Upper lobe of right lung (tissue), 1 donor: ENCODE data around the gene ADAD2. TPM values are rescaled to one million over a fixed set of nuclear protein-coding genes. Genes with fewer than 3 reads are reported as not detected.

Experiments used
- ATAC-seq: fragments of 200-7000 bp; cut with Tn5 transposase; one replicate; pipeline ENCODE4 v1.9.1; 2020; ENCODE audit warnings: mild to moderate bottlenecking, moderate library complexity
- DNase-seq: peaks from one replicate; pipeline ENCODE4 v3.0.0-alpha.2; 2020
- H3K27ac ChIP-seq: fragments of 200-600 bp; one replicate; pipeline ENCODE4 v1.8.0; 2022
- H3K27me3 ChIP-seq: fragments of 200-600 bp; one replicate; pipeline ENCODE4 v1.8.0; 2022; ENCODE audit warnings: mild to moderate bottlenecking
- H3K36me3 ChIP-seq: fragments of 200-600 bp; one replicate; pipeline ENCODE4 v1.8.0; 2022
- H3K4me1 ChIP-seq: fragments of 200-600 bp; one replicate; pipeline ENCODE4 v1.8.0; 2022
- H3K4me3 ChIP-seq: fragments of 200-600 bp; one replicate; pipeline ENCODE4 v1.8.0; 2022; ENCODE audit warnings: mild to moderate bottlenecking
- H3K9me3 ChIP-seq: fragments of 200-600 bp; one replicate; pipeline ENCODE4 v1.8.0; 2022
- CTCF ChIP-seq: fragments of 200-600 bp; IDR thresholded peaks from one replicate; pipeline ENCODE4 v1.8.0; 2022; ENCODE audit warnings: antibody characterized with exemption
- intact Hi-C: fragments of 100-400 bp; cut with DNase I; formaldehyde crosslinking; loops from one replicate; pipeline ENCODE4 v1.11.0; 2022
- total RNA-seq: library from RNA; stranded (reverse); fragmentation: NEBNext Ultra II Directional; extraction: Animal tissue kit (Norgen Biotek cat#: 25700); gene quantifications from one replicate; pipeline ENCODE4 v1.2.1, GENCODE V29; 2021
- donor health status: DM: no; HTN: yes; CAD: no; lungs with severe emphysema.

Gene ADAD2
- total RNA-seq, 1 donor from 2014 or later: 0.52 TPM

GRCh38 chr16:84232969-84233368 lies 42.0 kb downstream of the ADAD2 start:
- Histone ChIP-seq H3K9me3 (no peaks in the 10 kb centered on the region), H3K4me1 (peaks cover under 1% of the 10 kb centered on the region), H3K27me3 (peaks cover 10% of the 10 kb centered on the region), H3K36me3 (no peaks in the 10 kb centered on the region), H3K4me3 (no peak overlapping the region), H3K27ac (no peak overlapping the region)
- no peak for DNase-seq
- intact Hi-C loops: no loop called here
- no peak for TF ChIP-seq CTCF
- no peak for ATAC-seq

- Histone ChIP-seq H3K4me3 (no peak overlapping the region), H3K36me3 (no peaks in the 10 kb centered on the region), H3K4me1 (no peaks in the 10 kb centered on the region), H3K27ac (no peak overlapping the region), H3K9me3 (no peaks in the 10 kb centered on the region), H3K27me3 (peaks cover 10% of the 10 kb centered on the region)
- TF ChIP-seq CTCF: no peak
- intact Hi-C loops: no loop called here
- DNase-seq (no peak), ATAC-seq (no peak)
Observed at GRCh38 chr16:84233748-84234147, 42.8 kb downstream of the ADAD2 start.

GRCh38 chr16:84234321-84235241 lies 43.6 kb downstream of the ADAD2 start:
- intact Hi-C loops: no loop called here
- TF ChIP-seq CTCF: no peak
- Histone ChIP-seq H3K27me3 (peaks cover 10% of the 10 kb centered on the region), H3K9me3 (no peaks in the 10 kb centered on the region), H3K27ac (no peak overlapping the region), H3K4me1 (no peaks in the 10 kb centered on the region), H3K36me3 (no peaks in the 10 kb centered on the region), H3K4me3 (no peak overlapping the region)
- DNase-seq (no peak), ATAC-seq (no peak)

GRCh38 chr16:84236671-84237070 lies 45.7 kb downstream of the ADAD2 start:
- no peaks in the 10 kb centered on the region for H3K4me1 ChIP-seq
- no peaks in the 10 kb centered on the region for H3K36me3 ChIP-seq
- H3K27ac ChIP-seq: no peak overlapping the region
- no peak overlapping the region for H3K4me3 ChIP-seq
- ATAC-seq (no peak), DNase-seq (no peak)
- peaks cover 10% of the 10 kb centered on the region for H3K27me3 ChIP-seq
- no peaks in the 10 kb centered on the region for H3K9me3 ChIP-seq
- intact Hi-C loops: no loop called here
- no peak for TF ChIP-seq CTCF

GRCh38 chr16:84237994-84238750 lies 47.2 kb downstream of the ADAD2 start:
- Histone ChIP-seq H3K36me3 (no peaks in the 10 kb centered on the region), H3K27ac (no peak overlapping the region), H3K4me3 (no peak overlapping the region), H3K27me3 (peaks cover 15% of the 10 kb centered on the region), H3K9me3 (no peaks in the 10 kb centered on the region), H3K4me1 (no peaks in the 10 kb centered on the region)
- intact Hi-C loops: no loop called here
- TF ChIP-seq CTCF: no peak
- ATAC-seq (peak; percentile 77), DNase-seq (no peak)
